22Rv1 (cell line): ENCODE measurements around the gene LNPK.

Experiments used
- ZFX ChIP-seq: fragments of 450-650 bp; IDR thresholded peaks from 2 replicates; pipeline ENCODE4 v1.6.1; 2017; ENCODE audit warnings: antibody characterized with exemption, borderline replicate concordance
- TF ChIP-seq, protein P1 (sequence below): fragments of 450-650 bp; IDR thresholded peaks from 2 replicates; pipeline ENCODE4 v1.5.1; 2017; ENCODE audit warnings: mild to moderate bottlenecking

GRCh38 chr2:175999283-175999819 is 2.7 kb downstream of the LNPK start:
- TF ChIP-seq, protein P1, sequence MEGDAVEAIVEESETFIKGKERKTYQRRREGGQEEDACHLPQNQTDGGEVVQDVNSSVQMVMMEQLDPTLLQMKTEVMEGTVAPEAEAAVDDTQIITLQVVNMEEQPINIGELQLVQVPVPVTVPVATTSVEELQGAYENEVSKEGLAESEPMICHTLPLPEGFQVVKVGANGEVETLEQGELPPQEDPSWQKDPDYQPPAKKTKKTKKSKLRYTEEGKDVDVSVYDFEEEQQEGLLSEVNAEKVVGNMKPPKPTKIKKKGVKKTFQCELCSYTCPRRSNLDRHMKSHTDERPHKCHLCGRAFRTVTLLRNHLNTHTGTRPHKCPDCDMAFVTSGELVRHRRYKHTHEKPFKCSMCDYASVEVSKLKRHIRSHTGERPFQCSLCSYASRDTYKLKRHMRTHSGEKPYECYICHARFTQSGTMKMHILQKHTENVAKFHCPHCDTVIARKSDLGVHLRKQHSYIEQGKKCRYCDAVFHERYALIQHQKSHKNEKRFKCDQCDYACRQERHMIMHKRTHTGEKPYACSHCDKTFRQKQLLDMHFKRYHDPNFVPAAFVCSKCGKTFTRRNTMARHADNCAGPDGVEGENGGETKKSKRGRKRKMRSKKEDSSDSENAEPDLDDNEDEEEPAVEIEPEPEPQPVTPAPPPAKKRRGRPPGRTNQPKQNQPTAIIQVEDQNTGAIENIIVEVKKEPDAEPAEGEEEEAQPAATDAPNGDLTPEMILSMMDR, result no peak
- no peak for TF ChIP-seq ZFX
